ENCODE results near the gene CASP5.
"Not testable (repeated sequence)": the region's sequence is repeated elsewhere in the genome, so short reads cannot be mapped to it uniquely, and the experiment has no call there.

Gene CASP5
- long read RNA-seq, donor 1 = 0 reads
- long read RNA-seq, donor 2 = 0 reads
- long read RNA-seq, donor 3 = 0 reads
- long read RNA-seq, donor 4 = 0 reads
- long read RNA-seq, donor 5 = 0 reads
- long read RNA-seq, donor 6 = 0 reads
- long read RNA-seq, donor 7 = 0 reads
- long read RNA-seq, donor 8 = 0 reads

DNA sequence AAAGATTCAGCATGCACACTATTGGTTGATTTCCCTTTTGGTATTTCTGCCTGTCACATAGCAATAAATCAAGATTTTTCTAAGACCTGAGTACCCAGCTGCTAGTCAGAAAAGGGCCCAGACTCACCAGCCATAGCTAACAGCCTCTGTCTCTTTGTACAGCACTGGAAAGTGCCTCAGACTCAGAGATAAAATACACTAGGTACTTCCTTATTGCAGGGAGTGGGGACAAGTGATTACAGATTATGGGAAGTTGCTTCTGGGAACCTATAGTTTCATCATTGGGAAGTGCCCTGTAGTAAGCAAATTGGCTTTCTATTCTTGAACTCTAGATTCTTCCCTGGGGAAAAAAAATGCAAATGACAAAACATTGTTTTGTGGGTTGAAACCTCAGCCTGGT is at the start of gene CASP5:
Gene CASP5, minus strand, starts transcription at position 166 of the 400 bp plus-strand sequence. Its CDS starts 32 bp downstream, at position 134.
- DNase-seq = no peak

DNA sequence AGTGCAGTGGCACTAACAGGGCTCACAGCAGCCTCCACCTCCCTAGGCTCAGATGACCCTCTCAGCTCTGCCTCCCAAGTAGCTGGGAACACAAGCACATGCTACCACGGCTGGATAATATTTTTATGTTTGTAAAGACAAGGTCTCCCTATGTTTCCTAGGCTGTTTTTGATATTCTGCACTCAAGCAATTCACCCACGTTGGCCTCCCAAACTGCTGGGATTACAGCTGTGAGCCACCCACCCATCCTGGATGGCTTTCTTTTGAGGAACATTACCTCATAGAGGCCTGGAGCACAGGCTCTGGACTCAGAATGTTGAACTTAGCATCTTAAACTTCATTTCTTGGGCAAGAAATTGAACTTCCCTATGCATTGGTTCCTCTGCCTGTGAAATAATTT is 49.1 kb upstream of the CASP5 start:
- not testable (repeated sequence) for DNase-seq

DNA sequence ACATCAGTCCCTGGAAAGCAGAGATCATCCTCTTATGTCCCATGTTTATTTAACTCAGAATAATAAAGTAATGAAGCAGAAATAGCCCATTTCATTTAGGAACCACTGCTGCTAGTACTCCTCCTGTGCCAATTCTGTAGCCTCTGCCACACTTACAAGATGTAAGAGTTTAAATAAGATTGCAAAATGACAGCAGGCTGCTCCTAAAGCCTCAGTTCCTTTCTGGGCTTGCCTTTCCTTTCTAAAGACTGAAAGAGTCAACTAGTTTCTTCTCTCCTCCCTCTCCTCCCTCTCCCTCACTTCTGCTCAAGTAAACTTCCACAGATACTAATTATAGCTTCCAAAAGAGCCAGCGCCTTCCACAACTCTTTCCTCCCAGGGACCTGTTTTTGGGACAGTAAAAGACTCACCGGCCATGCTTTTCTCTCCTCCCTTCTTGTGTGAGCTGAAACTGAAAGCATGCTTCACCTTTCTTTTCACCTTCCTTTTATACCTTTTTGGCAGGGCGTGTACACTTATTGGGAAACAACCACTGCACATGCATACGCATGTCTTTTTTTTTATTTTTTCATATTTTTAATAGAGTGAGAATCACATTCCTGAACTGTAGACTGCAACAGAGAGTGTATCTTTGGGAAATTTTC is 48.2 kb upstream of the CASP5 start:
- no peak for DNase-seq

DNA sequence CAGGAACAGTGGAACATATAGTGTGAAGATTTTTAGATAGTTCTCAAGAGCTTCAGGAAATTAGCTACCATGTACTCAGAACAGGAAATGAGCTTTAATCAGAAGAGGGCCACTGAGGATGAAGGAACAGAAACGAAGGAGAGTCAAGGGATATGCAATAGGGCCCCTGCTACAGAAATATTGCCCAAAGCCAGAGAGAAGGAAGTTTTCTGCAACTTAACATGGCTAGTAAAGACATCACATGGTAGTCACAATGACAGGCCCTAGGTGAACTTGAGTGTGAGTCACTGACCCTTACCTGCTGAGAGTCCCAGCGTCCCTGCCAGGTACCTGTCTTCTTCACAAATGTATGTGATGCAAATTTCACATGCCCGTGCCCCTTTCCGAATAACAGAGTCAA is 47.3 kb upstream of the CASP5 start:
- DNase-seq = no peak

DNA sequence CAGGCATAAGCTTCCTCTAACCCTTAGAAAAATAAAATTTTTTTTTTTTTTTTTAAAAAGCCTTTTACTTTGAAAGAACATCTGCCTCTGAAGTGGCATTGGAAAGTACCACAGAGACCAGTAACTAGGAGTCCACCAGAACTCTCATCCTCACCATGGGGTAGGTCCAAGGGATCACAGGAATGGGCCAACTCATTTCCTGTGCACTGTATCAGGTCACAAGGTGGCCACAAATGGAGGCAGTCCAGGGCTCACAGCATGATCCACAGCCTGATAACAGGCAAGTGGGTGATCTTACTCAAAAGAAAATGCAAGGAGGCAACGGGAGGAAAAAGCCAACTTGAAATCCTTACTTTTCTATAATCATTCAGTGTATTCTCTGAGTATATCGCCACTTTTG is 46.8 kb upstream of the CASP5 start:
- not testable (repeated sequence) for DNase-seq

DNA sequence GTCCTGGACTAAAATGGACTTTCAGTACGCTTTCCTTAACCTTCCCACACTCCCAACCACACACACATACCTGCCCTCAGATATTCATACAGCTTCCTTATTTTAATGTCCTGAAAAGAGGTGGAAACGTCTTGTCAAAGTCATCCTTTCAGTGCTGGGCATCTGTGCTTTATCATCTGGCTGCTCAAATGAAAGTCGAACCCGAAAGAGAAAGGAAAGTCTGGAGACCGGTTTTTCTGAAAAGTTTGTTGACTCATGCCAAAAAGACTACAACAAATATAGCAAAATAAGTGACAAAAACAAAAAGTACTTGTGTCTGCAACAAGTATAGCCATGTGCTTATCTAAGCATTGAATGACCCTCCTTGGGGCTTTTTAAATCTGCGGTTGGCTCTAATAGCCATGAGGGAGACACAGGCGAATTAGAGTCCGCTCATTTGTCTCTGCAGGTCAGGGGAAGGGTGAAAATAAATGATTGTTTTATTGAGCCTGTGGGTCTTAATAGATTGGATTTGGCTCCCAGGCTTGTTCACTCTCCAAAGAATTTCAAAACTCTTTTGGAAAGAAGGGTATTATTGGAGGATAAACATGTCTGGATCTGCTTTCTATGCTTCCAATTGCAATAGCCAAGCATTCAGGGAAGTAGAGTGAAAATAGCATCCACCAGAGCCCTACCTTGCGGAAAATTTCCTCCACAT is 40.4 kb upstream of the CASP5 start:
- DNase-seq = not testable (repeated sequence)

DNA sequence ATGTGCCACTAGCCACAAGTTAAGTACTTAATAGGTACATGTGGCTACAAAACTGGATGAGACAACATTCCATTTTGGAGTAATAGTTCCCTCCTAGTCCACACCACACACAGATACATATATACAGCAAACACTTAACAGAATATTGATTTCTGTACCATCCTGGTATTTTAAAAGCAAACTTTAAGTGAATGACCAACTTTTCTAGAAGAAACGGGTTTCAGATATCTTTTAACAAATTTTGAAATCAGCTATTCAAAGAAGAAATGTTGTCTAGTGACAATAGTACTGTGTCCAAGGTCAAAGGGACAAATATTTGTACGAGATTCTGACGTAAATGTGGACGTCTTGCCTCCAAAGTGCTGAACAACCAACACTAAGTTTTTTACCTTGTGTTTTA is 34.5 kb upstream of the CASP5 start:
- DNase-seq = no peak

DNA sequence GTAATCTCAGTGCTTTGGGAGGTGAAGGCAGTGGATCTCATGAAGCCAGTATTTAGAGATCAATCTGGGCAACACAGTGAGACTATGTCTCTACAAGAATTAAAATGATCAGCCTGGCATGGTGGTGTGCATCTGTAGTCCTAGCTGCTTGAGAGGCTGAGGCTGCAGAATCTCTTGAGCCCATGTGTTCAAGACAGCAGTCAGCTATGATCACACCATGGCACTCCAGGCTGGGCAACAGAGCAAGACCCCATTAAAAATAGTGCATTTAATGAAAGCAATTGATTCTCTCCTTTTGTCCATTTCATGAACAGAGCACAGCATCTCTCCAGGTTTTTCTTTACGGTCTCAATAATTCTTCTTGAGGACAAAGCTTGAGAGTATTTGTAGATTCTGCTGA is 33.5 kb upstream of the CASP5 start:
- no peak for DNase-seq

DNA sequence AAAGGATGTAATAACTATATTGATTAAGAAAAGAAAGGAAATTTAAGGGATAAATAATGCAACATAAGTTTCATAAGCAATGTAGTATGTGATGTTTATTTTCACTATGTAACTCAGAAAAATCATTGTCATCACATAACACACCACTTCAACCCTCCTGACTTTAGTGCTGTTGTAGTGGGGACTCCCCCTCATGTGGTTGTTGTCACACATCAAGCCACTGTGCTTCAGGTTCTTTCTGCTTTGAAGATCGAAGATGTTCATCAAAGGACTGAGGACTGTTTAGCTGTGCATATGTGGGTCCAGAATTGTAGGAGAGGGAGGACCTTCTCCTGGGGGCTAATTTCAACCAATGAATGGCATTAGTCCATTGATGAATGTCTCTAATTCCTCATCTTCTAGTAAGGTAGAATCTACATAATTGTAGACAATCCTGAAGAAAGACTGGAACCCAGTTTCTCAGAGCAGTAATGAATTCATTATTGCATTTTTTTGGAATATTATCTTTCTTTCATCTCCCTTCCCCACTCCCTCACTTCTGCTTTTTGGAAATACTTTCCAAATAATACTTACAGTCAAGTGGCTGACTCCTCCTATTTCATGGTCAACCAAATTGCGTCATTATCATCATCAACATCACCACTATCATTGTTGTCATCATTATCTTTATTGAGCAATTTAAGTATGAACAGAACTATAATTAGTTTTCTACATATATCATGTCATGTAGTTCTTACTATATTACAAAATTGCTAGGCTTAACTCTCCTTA is 31.9 kb upstream of the CASP5 start:
- no peak for DNase-seq

DNA sequence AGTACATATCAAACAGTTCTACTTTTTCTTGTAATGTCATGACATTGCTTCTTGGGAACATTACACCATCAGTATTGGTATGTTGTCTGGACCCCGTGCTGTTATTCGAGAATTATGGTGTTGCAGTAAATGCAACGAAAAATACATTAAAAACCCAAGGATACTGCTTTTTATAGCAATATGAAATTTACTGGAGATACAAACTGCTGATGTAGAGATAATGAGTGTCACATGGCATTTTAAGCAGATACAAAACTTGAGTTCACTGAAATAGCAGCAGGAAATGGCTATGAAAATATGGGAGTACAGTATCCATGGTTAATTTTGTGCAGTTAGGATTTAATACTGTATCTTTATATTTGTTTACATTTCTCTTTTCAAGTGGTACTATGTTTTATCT is 29.5 kb upstream of the CASP5 start:
- no peak for DNase-seq

DNA sequence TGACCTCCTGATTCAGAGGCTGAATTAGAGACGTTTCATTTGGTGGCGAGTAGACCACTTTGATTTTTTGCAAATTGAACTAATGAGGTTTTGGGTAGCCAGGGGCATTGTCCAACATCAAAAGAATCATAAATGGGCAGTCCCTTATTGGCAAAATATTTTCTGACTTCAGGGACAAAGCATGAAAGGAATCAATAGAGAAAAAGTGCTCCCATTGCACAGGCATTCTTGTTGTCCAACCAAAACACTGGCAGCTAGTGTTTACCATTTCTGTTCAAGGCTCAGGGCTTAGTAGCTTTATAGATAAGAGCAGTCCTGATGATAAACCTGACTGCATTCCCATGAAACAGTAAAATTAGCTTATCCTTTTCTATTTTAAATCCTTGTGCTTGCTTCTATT is 28.6 kb upstream of the CASP5 start:
- no peak for DNase-seq

DNA sequence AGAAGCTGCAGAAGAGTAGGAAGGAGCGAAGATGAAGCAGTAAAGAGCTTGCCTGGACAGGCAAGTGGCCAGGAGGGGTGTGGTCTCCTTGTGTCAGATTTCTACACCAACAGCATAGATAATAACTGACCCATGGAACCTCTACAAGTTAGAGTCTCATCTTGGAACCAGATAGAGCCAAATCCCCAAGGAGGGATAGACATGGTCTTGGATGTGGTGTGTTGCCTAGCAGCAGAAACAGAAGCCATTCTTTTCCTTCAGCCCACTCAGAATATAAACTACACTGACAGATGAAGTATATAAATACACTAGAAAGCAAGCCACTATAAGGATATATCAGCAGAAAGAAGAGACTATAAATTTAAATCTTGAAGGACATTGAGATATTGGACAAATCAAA is 26.5 kb upstream of the CASP5 start:
- no peak for DNase-seq

DNA sequence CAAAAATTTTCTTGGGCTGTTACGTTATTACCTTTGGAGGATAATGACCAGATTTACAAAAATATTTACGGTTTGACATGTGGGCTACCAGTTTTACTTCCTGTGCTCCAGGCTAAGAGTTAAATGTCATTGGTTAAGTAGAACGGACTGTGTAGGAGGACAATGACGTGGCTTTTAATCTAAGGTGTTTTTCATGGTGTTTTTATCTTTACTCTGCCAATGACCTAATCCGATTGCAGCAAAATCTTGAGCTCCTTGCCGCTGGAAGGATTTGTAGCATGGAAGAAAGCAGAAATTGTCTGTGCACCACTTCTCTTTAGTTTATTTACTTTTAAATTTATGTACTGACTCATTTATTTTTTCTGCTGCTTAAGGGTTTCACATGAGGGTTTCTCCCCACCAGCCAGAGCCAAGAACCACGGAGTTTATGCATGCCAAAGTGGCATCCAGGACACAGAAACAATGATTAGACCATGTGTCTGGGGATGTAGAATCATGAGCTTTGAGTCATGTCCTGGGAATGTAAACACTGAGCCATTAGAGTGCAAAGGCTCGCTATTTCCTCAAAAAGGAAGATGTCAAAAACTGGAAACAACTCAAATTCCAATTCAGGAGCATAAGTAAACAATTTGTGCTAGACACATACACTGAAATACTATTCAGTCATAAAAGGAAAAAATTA is 24.1 kb upstream of the CASP5 start:
- no peak for DNase-seq

DNA sequence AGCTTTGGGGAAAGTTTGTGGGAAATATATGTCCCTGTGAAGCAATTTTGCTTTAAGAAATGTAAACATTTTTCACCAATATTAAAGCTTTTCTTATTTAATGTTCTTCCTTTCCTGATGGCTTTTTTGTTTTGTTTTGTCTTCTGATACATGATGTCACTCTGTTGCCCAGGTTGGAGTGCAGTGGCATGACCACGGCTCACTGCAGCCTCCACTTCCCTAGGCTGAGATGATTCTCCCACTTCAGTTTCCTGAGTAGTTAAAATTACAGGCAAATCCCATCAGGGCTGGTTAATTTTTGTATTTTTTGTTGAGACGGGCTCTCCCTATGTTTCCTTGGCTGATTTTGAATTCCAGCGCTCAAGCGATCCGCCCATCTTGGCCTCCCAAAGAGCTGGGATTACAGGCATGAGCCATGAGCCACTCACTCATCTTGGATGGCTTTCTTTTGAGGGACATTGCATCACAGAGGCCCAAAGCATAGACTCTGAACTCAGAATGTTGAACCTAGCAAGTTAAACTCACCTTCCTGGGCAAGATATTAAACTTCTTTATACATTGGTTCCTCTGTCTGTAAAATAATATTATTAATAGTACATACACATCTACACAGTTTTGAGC is 22.8 kb upstream of the CASP5 start:
- no peak for DNase-seq

DNA sequence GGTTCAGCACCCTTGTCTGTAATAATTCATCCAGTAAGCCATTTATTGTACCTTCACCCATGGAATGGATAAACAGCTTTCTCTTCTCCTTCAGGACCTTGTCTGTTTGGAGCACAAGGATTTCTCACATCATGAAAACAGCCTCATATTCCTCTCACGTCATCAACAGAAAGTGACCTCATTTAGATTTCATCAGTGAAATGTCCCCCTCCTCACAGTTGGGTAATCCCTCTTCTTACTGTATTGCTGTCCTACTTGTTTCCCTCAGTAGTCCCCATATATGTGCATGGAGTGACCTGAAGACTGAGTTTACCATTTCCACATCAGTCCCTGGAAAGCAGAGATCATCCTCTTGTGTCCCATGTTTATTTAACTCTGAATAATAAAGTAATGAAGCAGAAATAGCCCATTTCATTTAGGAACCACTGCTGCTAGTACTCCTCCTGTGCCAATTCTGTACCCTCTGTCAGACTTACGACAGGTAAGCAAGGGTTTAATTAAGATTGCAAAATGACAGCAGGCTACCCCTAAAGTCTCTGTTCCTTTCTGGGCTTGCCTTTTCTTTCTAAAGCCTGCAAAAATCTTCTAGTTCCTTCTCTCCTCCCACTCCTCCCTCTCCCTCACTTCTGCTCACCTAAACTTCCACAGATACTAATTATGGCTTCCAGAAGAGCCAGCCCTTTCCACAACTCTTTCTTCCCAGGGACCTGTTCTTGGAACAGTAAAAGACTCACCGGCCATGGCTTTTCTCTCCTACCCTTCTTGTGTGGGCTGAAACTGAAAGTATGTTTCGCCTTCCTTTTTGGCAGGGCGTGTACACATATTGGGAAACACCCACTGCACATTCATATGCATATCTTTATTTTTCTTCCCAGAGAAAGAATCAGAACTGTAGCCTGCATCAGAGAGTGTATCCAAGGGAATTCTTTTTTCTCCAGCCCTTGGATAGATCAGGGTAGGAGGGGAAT is 21.9 kb upstream of the CASP5 start, which contains the start of gene CARD16:
Gene CARD16, minus strand, starts transcription at position 779 of the 968 bp plus-strand sequence. Its CDS starts 38 bp downstream, at position 741.
- DNase-seq = not testable (repeated sequence)

DNA sequence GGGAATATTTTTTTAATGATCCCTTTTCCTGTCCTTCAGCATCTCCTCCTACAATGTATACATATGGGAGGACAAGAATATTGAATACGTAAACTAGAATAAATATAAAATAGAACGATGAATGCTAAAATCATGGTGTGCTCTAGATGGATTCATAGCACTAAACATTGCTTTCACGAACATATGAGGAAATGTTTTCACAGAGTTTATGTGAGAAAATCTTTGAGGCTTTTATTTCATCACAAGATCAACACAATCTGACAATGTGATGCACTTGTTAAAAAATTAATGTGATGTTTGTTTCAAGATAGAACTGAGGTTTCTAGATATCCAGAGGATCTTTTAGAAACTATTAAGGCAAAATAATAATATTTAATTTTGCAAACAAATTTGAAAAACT is 19.2 kb upstream of the CASP5 start:
- DNase-seq = no peak

DNA sequence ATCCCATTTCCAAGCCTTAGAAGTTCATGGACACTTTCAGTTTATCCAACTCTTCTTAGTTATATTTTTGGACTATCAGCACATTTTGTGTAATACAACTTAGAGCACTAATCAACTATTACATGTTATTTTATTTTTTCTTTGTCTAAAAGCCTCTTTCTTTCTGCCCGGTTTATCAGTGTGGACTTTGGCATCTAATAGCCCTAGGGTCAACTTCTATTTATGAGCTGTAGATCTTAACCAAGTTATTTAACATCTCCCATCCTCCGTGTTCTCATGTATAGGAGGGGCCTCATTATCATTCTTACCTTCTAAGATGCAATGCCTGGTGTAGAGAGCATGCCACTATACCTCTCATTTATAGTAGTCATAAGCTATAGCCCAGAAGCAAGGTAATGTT is 17.7 kb upstream of the CASP5 start:
- no peak for DNase-seq

DNA sequence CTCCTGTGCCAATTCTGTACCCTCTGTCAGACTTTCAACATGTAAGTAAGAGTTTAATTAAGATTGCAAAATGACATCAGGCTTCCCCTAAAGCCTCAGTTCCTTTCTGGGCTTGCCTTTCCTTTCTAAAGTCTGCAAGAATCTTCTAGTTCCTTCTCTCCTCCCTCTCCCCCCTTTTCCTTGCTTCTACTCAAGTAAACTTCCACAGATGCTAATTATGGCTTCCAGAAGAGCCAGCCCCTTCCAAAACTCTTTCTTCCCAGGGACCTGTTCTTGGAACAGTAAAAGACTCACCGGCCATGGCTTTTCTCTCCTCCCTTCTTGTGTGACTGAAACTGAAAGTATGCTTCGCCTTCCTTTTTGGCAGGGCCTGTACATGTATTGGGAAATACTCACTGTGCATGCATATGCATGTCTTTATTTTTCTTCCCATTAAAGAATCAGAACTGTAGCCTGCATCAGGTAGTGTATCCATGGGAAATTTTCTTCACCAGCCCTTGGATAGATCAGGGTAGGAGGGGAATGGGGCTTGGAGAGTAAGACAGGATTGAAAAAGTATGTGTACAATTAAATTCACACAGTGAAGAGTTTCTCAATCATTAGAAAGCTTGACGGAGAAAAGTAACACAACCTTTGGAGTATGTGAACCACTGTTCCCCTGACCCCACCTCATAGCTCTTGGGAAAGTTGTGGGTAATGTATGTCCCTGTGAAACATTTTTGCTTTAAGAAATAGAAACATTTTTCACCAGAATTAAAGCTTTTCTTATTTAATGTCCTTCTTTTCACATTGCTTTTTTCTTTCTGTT is 12.0 kb upstream of the CASP5 start, which contains the start of gene CASP1:
Gene CASP1, minus strand, starts transcription at position 332 of the 808 bp plus-strand sequence. Its CDS starts 31 bp downstream, at position 301.
- no peak for DNase-seq

DNA sequence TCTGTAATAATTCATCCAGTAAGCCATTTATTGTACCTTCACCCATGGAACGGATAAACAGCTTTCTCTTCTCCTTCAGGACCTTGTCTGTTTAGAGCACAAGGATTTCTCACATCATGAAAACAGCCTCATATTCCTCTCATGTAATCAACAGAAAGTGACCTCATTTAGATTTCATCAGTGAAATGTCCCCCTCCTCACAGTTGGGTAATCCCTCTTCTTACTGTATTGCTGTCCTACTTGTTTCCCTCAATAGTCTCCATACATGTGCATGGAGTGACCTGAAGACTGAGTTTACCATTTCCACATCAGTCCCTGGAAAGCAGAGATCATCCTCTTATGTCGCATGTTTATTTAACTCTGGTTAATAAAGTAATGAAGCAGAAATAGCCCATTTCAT is 11.4 kb upstream of the CASP5 start:
- not testable (repeated sequence) for DNase-seq

DNA sequence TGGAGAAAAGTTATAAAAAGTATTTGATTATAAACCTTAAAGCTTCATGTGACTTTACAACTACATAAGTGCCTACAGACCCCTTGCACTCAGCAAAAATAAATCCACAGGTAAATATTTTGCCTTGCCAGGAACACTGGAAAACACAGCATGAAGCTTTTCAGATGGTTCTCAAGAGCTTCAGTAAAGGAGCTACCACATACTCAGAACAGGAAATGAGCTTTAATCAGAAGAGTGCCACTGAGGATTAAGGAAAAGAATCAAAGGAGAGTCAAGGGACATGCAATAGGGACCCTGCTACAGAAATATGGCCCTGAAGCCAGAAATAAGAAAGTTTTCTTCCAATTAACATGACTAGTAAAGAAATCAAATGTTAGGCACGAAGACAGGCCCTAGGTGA is 10.8 kb upstream of the CASP5 start:
- DNase-seq = no peak

All from right kidney (tissue), 9 donors.